Esophagus squamous epithelium (tissue), 4 donors: ENCODE measurements around the gene SVOPL.

Source experiments
- POLR2A ChIP-seq, 4 donors: fragments of 450-650 bp; IDR thresholded peaks; one replicate each; pipeline ENCODE4 v1.6.1; 2017; ENCODE audit warnings: antibody characterized with exemption in 4 of 4, mild to moderate bottlenecking in 4 of 4, moderate library complexity in 3 of 4
- TF ChIP-seq, protein P1 (sequence below), 6 experiments: fragments of 450-650 bp in 4 of 6; fragments of 200-600 bp in 2 of 6; sonication (generic) in 2 of 6; IDR thresholded peaks; one replicate each; pipeline ENCODE4 v1.5.1; 2016 to 2019; ENCODE audit warnings: antibody characterized with exemption in 6 of 6, mild to moderate bottlenecking in 4 of 6, moderate library complexity in 4 of 6

DNA sequence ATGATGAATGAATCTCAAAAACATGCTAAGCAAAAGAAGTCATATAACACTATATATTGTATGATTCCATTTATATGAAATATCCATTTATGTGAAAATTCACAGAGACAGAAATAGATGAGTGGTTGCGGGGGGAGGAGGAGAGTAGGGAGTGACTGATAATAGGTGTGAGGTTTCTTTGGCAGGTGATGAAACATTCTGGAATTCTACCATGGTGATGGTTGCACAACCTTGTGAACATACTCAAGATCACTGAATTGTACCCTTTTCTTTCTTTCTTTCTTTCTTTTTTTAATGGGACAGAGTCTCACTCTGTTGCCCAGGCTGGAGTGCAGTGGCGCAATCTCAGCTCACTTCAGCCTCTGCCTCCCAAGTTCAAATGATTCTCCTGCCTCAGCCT is 10.7 kb downstream of the SVOPL start:
- TF ChIP-seq, protein P1, sequence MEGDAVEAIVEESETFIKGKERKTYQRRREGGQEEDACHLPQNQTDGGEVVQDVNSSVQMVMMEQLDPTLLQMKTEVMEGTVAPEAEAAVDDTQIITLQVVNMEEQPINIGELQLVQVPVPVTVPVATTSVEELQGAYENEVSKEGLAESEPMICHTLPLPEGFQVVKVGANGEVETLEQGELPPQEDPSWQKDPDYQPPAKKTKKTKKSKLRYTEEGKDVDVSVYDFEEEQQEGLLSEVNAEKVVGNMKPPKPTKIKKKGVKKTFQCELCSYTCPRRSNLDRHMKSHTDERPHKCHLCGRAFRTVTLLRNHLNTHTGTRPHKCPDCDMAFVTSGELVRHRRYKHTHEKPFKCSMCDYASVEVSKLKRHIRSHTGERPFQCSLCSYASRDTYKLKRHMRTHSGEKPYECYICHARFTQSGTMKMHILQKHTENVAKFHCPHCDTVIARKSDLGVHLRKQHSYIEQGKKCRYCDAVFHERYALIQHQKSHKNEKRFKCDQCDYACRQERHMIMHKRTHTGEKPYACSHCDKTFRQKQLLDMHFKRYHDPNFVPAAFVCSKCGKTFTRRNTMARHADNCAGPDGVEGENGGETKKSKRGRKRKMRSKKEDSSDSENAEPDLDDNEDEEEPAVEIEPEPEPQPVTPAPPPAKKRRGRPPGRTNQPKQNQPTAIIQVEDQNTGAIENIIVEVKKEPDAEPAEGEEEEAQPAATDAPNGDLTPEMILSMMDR (IDR thresholded peaks at IDR 0.05), result no peak
- TF ChIP-seq POLR2A (IDR thresholded peaks at IDR 0.05), result no peak
